Progenitor cell of endocrine pancreas (in vitro differentiated cells): ENCODE results near the gene LDLRAD4. TPM values are rescaled to one million over a fixed set of nuclear protein-coding genes. Genes with fewer than 3 reads are reported as not detected.

Source experiments
- DNase-seq: peaks from one replicate; pipeline ENCODE4 v3.0.0; 2021; ENCODE audit warnings: low spot score; ENCODE audit not compliant: unreplicated experiment
- H3K27ac Mint-ChIP-seq: 2 replicates; pipeline ENCODE4 v1.8.0; 2021; ENCODE audit warnings: mild to moderate bottlenecking, moderate library complexity, mixed read lengths
- H3K27me3 Mint-ChIP-seq: 2 replicates; pipeline ENCODE4 v1.8.0; 2021; ENCODE audit warnings: mixed read lengths
- H3K36me3 Mint-ChIP-seq: 2 replicates; pipeline ENCODE4 v1.8.0; 2022; ENCODE audit warnings: mixed read lengths; ENCODE audit not compliant: insufficient read depth
- H3K4me1 Mint-ChIP-seq: 2 replicates; pipeline ENCODE4 v1.8.0; 2021; ENCODE audit warnings: low read depth, mixed read lengths
- H3K4me3 Mint-ChIP-seq: 2 replicates; pipeline ENCODE4 v1.8.0; 2021; ENCODE audit warnings: low read depth, mild to moderate bottlenecking, moderate library complexity, mixed read lengths
- H3K9me3 Mint-ChIP-seq: 2 replicates; pipeline ENCODE4 v1.8.0; 2021; ENCODE audit warnings: low read depth, mixed read lengths
- CTCF ChIP-seq: fragments of 200-600 bp; sonication (generic); IDR thresholded peaks from one replicate; pipeline ENCODE4 v1.5.0; 2021; ENCODE audit warnings: antibody characterized with exemption, mild to moderate bottlenecking; ENCODE audit not compliant: unreplicated experiment
- total RNA-seq: library from RNA; stranded (reverse); gene quantifications from 2 replicates; pipeline ENCODE4 v1.2.1, GENCODE V29; 2021

The LDLRAD4 gene
- total RNA-seq, 1 donor from 2014 or later, result 3.8 TPM

GRCh38 chr18:13461936-13462335 lies 243.4 kb downstream of the LDLRAD4 start:
- peaks cover 5% of the 10 kb centered on the region for H3K9me3 Mint-ChIP-seq
- TF ChIP-seq CTCF, result no peak

GRCh38 chr18:13462686-13463085 lies 244.1 kb downstream of the LDLRAD4 start:
- Mint-ChIP-seq H3K36me3 (no peaks in the 10 kb centered on the region), H3K27ac (no peak overlapping the region), H3K27me3 (no peaks in the 10 kb centered on the region), H3K9me3 (peaks cover 11% of the 10 kb centered on the region), H3K4me3 (no peak overlapping the region), H3K4me1 (no peaks in the 10 kb centered on the region)
- no peak for DNase-seq
- TF ChIP-seq CTCF, result no peak

More at GRCh38 chr18:13461936-13462335, 243.4 kb downstream of the LDLRAD4 start:
- Mint-ChIP-seq H3K27me3 (no peaks in the 10 kb centered on the region), H3K4me1 (no peaks in the 10 kb centered on the region), H3K4me3 (no peak overlapping the region), H3K36me3 (no peaks in the 10 kb centered on the region), H3K27ac (no peak overlapping the region)
- DNase-seq, result no peak

GRCh38 chr18:13463526-13464210 lies 245.1 kb downstream of the LDLRAD4 start:
- Mint-ChIP-seq H3K27me3 (no peaks in the 10 kb centered on the region), H3K27ac (no peak overlapping the region), H3K36me3 (no peaks in the 10 kb centered on the region), H3K4me1 (no peaks in the 10 kb centered on the region), H3K4me3 (no peak overlapping the region), H3K9me3 (peaks cover 13% of the 10 kb centered on the region)
- DNase-seq, result no peak
- TF ChIP-seq CTCF, result no peak

GRCh38 chr18:13464432-13465123 lies 246.0 kb downstream of the LDLRAD4 start:
- no peak for TF ChIP-seq CTCF
- no peak for DNase-seq
- Mint-ChIP-seq H3K36me3 (no peaks in the 10 kb centered on the region), H3K9me3 (peaks cover 13% of the 10 kb centered on the region), H3K4me3 (no peak overlapping the region), H3K27me3 (no peaks in the 10 kb centered on the region), H3K27ac (no peak overlapping the region), H3K4me1 (no peaks in the 10 kb centered on the region)

- no peak for DNase-seq
- Mint-ChIP-seq H3K27ac (no peak overlapping the region), H3K36me3 (no peaks in the 10 kb centered on the region), H3K9me3 (peaks cover 13% of the 10 kb centered on the region), H3K4me1 (no peaks in the 10 kb centered on the region), H3K27me3 (no peaks in the 10 kb centered on the region), H3K4me3 (no peak overlapping the region)
- TF ChIP-seq CTCF, result no peak
Measured at GRCh38 chr18:13465124-13465446, 246.5 kb downstream of the LDLRAD4 start.
